ENCODE measurements around the gene USP32. TPM values are rescaled to one million over a fixed set of nuclear protein-coding genes. Genes with fewer than 3 reads are reported as not detected.

USP32 gene
- total RNA-seq, 1 experiment from 2014 or later, result 62.9 TPM

- Mint-ChIP-seq H3K27ac (ENCODE audit: low read depth, unreplicated experiment) (peak overlapping the region; percentile 46), H3K9me3 (ENCODE audit: unreplicated experiment) (no peaks in the 10 kb centered on the region), H3K4me1 (ENCODE audit: insufficient read depth, unreplicated experiment) (peaks cover 33% of the 10 kb centered on the region), H3K36me3 (ENCODE audit: insufficient read depth, unreplicated experiment) (peaks cover 4% of the 10 kb centered on the region), H3K27me3 (ENCODE audit: insufficient read depth, unreplicated experiment) (no peaks in the 10 kb centered on the region), H3K4me3 (ENCODE audit: unreplicated experiment) (peak overlapping the region; percentile 5)
- TF ChIP-seq, protein P1, sequence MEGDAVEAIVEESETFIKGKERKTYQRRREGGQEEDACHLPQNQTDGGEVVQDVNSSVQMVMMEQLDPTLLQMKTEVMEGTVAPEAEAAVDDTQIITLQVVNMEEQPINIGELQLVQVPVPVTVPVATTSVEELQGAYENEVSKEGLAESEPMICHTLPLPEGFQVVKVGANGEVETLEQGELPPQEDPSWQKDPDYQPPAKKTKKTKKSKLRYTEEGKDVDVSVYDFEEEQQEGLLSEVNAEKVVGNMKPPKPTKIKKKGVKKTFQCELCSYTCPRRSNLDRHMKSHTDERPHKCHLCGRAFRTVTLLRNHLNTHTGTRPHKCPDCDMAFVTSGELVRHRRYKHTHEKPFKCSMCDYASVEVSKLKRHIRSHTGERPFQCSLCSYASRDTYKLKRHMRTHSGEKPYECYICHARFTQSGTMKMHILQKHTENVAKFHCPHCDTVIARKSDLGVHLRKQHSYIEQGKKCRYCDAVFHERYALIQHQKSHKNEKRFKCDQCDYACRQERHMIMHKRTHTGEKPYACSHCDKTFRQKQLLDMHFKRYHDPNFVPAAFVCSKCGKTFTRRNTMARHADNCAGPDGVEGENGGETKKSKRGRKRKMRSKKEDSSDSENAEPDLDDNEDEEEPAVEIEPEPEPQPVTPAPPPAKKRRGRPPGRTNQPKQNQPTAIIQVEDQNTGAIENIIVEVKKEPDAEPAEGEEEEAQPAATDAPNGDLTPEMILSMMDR (IDR thresholded peaks at IDR 0.05; ENCODE audit: unreplicated experiment), result no peak
- ChIA-PET CTCF (interaction anchor here (1.0 kb wide), 1 partner anchor 12 kb away, joined by 4 read pairs; no protein-coding TSS in a partner anchor), POLR2A (interaction anchor here (0.6 to 7.6 kb wide), 6 partner anchors 18 to 324 kb away, joined by 3 to 163 read pairs (median 3); partner anchors contain the start of genes BCAS3 and USP32)
- BruUV-seq (replicated peaks), result no TSS peak
- DNase-seq (ENCODE audit: unreplicated experiment), result no peak
- intact Hi-C loops (cut with micrococcal nuclease), result no loop called here
These were observed 38.2 kb downstream of the USP32 start for GRCh38 chr17:60353773-60354172.

DNA sequence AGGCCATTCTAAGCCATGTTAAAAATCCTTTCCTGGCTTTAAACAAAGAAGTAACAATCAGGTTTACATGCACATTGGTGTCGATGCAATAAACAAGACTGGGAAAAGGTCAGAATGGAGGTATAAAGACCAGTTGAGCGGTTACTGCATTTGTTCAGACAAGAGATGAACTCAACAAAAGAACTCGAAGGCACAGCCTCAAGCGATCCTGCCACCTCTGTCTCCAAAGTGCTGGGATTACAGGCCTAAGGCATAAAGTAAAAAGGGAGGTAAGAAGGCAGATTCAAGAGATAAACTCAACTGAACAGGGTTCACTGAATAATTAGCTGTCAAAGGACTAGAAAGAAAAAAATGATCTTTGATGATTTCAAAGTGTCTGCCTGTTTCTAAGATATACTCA is 39.4 kb downstream of the USP32 start:
- CTCF ChIA-PET, result no interaction called here

GRCh38 chr17:60352071-60352470 is 39.9 kb downstream of the USP32 start:
- peaks cover 33% of the 10 kb centered on the region for H3K4me1 Mint-ChIP-seq (ENCODE audit: insufficient read depth, unreplicated experiment)
- ChIA-PET POLR2A (interaction anchor here (1.8 kb wide), 1 partner anchor 34 kb away, joined by 5 read pairs; no protein-coding TSS in a partner anchor), CTCF (interaction anchor here (0.7 kb wide), 1 partner anchor 39 kb away, joined by 3 read pairs; no protein-coding TSS in a partner anchor)
- no TSS peak for BruUV-seq (replicated peaks)
- DNase-seq (ENCODE audit: unreplicated experiment), result no peak
- TF ChIP-seq, protein P1 (IDR thresholded peaks at IDR 0.05; ENCODE audit: unreplicated experiment), result no peak
- no peak overlapping the region for H3K4me3 Mint-ChIP-seq (ENCODE audit: unreplicated experiment)
- H3K9me3 Mint-ChIP-seq (ENCODE audit: unreplicated experiment), result no peaks in the 10 kb centered on the region
- intact Hi-C loops (cut with micrococcal nuclease), result no loop called here
- H3K36me3 Mint-ChIP-seq (ENCODE audit: insufficient read depth, unreplicated experiment), result peaks cover 4% of the 10 kb centered on the region
- no peak overlapping the region for H3K27ac Mint-ChIP-seq (ENCODE audit: low read depth, unreplicated experiment)
- no peaks in the 10 kb centered on the region for H3K27me3 Mint-ChIP-seq (ENCODE audit: insufficient read depth, unreplicated experiment)

More for the DNA sequence above, 39.4 kb downstream of the USP32 start:
- peaks cover 4% of the 10 kb centered on the region for H3K36me3 Mint-ChIP-seq (ENCODE audit: insufficient read depth, unreplicated experiment)
- peaks cover 33% of the 10 kb centered on the region for H3K4me1 Mint-ChIP-seq (ENCODE audit: insufficient read depth, unreplicated experiment)
- H3K27me3 Mint-ChIP-seq (ENCODE audit: insufficient read depth, unreplicated experiment), result no peaks in the 10 kb centered on the region
- H3K27ac Mint-ChIP-seq (ENCODE audit: low read depth, unreplicated experiment), result peak overlapping the region; percentile 46
- DNase-seq (ENCODE audit: unreplicated experiment), result no peak
- POLR2A ChIA-PET, result interaction anchor here (7.3 to 7.6 kb wide), 2 partner anchors 19 to 38 kb away, joined by 89 to 163 read pairs; partner anchors contain the start of gene USP32
- no TSS peak for BruUV-seq (replicated peaks)
- H3K9me3 Mint-ChIP-seq (ENCODE audit: unreplicated experiment), result no peaks in the 10 kb centered on the region
- peak overlapping the region; percentile 40 for H3K4me3 Mint-ChIP-seq (ENCODE audit: unreplicated experiment)
- TF ChIP-seq, protein P1 (IDR thresholded peaks at IDR 0.05; ENCODE audit: unreplicated experiment), result no peak
- intact Hi-C loops (cut with micrococcal nuclease), result no loop called here

DNA sequence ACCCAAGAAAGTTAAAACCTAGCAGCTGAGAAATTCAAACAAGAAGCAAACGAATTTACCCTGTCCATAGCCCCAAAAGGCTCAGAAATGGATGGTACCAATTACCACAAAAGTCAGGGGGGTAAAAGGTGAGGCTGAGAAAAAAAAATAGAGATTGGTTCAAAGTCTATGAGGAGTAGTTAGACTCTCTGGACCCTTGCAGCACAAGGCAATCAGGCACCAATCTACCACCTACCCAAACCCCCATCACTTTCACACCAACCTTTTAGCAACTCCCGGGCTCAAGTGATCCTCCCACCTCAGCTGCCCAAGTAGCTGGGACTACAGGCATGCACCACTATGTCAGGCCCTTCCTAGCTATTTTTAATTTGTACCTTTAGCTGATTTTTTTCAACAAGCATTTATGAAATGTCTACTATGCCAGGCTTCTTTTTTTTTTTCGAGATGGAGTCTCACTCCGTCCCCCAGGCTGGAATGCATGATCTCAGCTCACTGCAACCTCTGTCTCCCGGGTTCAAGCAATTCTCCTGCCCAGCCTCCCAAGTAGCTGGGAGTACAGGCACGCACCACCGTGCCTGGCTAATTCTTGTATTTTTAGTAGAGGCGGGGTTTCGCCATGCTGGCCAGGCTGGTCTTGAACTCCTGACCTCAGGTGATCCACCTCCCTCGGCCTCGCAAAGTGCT is 40.8 kb downstream of the USP32 start:
- POLR2A ChIA-PET, result interaction anchor here (0.7 to 1.8 kb wide), 3 partner anchors 19 to 39 kb away, joined by 3 to 5 read pairs (median 3); no protein-coding TSS in a partner anchor
- TF ChIP-seq, protein P1 (IDR thresholded peaks at IDR 0.05; ENCODE audit: unreplicated experiment), result no peak
- CTCF ChIA-PET, result interaction anchor here (0.6 to 0.7 kb wide), 3 partner anchors 23 to 823 kb away, joined by 3 read pairs; no protein-coding TSS in a partner anchor
- BruUV-seq (replicated peaks), result no TSS peak
- Mint-ChIP-seq H3K27ac (ENCODE audit: low read depth, unreplicated experiment) (no peak overlapping the region), H3K4me1 (ENCODE audit: insufficient read depth, unreplicated experiment) (peaks cover 24% of the 10 kb centered on the region), H3K27me3 (ENCODE audit: insufficient read depth, unreplicated experiment) (no peaks in the 10 kb centered on the region), H3K9me3 (ENCODE audit: unreplicated experiment) (no peaks in the 10 kb centered on the region), H3K36me3 (ENCODE audit: insufficient read depth, unreplicated experiment) (peaks cover 1% of the 10 kb centered on the region), H3K4me3 (ENCODE audit: unreplicated experiment) (no peak overlapping the region)
- intact Hi-C loops (cut with micrococcal nuclease), result no loop called here
- DNase-seq (ENCODE audit: unreplicated experiment), result no peak
